Ovary (tissue), 9 donors: Measurements from ENCODE around the gene BHLHE23. TPM values are rescaled to one million over a fixed set of nuclear protein-coding genes. Genes with fewer than 3 reads are reported as not detected.

Source experiments
- DNase-seq, 5 donors: peaks; one replicate each; pipeline ENCODE4 v3.0.0-alpha.2; 2019 to 2020
- H3K27ac ChIP-seq, 2 donors: fragments of 200-600 bp; one replicate each; pipeline versions ENCODE4 v1.5.1 to v1.8.0; 2019 to 2022
- H3K27me3 ChIP-seq: fragments of 200-600 bp; one replicate; pipeline ENCODE4 v1.8.0; 2022
- H3K36me3 ChIP-seq: fragments of 200-600 bp; sonication (generic); one replicate; pipeline ENCODE4 v1.5.1; 2019
- H3K4me1 ChIP-seq: one replicate; pipeline ENCODE4 v1.8.1; 2013; ENCODE audit warnings: mild to moderate bottlenecking, moderate library complexity; ENCODE audit not compliant: insufficient read depth
- H3K4me3 ChIP-seq: fragments of 200-600 bp; sonication (generic); one replicate; pipeline ENCODE4 v1.5.1; 2017
- H3K9me3 ChIP-seq, 2 donors: fragments of 200-600 bp in 1 of 2; sonication (generic) in 1 of 2; one replicate each; pipeline versions ENCODE4 v1.5.1 to v1.8.1; 2013 to 2019; ENCODE audit warnings: mild to moderate bottlenecking in 1 of 2, moderate library complexity in 1 of 2
- CTCF ChIP-seq, 3 donors: fragments of 450-650 bp in 2 of 3; fragments of 200-600 bp in 1 of 3; IDR thresholded peaks; one replicate each; pipeline versions ENCODE4 v1.5.1 to v1.8.0; 2016 to 2022; ENCODE audit warnings: antibody characterized with exemption in 3 of 3, mild to moderate bottlenecking in 1 of 3
- EP300 ChIP-seq: sonication (generic); formaldehyde crosslinking; IDR thresholded peaks from one replicate; pipeline ENCODE4 v1.6.1; 2017; ENCODE audit warnings: antibody characterized with exemption
- POLR2A ChIP-seq: fragments of 450-650 bp; IDR thresholded peaks from one replicate; pipeline ENCODE4 v1.6.1; 2017; ENCODE audit warnings: antibody characterized with exemption, mild to moderate bottlenecking, moderate library complexity
- WGBS, 3 donors: extraction: QIAGEN DNeasy Blood & Tissue Kit in 1 of 3; methylation state at CpG; one replicate each; pipeline versions ENCODE4 v1.1.5 to v1.1.7; 2013 to 2017; 5-methylcytosine and 5-hydroxymethylcytosine counted together
- intact Hi-C, 4 donors: fragments of 100-400 bp; cut with DNase I; formaldehyde crosslinking; loops; one replicate each; pipeline versions ENCODE4 v1.11.0 to v1.15.1; 2022 to 2023
- polyA plus RNA-seq, 2 donors: library from polyadenylated mRNA; stranded (reverse); fragments of 200-250 nt in 1 of 2; fragments of 350-450 nt in 1 of 2; fragmentation: Illumina TruSeq in 1 of 2; extraction: RNeasy Lipid Tissue Mini Kit (QIAGEN cat#74804) in 1 of 2; gene quantifications; one replicate each; pipeline ENCODE4 v1.2.3, GENCODE V29; 2013 to 2014
- total RNA-seq, 7 donors: library from RNA; depleted of rRNA in 2 of 7; stranded (reverse); fragments of >200 nt in 2 of 7; fragmentation: NEBNext Ultra II Directional in 3 of 7; extraction: Animal tissue kit (Norgen Biotek cat#: 25700) in 3 of 7; gene quantifications; one replicate each; pipeline versions ENCODE4 v1.1.0 to v1.2.4, GENCODE V29; 2016 to 2023
- donor health status: DM: no; HTN: no; CAD: no; lungs with moderate emphysema.
- donor health status: DM: no; HTN: no; CAD: no.
- donor health status: Bipolar disorder and iron deficiency.
- donor health status: DM: yes; HTN: yes; CAD: no.
- donor health status: DM: no; HTN: no; CAD: no.
- donor health status: DM: yes; HTN: yes; CAD: no.

Gene BHLHE23
- total and polyA plus RNA-seq, 9 donors, result not detected

GRCh38 chr20:62979310-62979709 lies 27.5 kb downstream of the BHLHE23 start:
- Histone ChIP-seq H3K4me1 (no peaks in the 10 kb centered on the region), H3K36me3 (no peaks in the 10 kb centered on the region), H3K27me3 (no peaks in the 10 kb centered on the region), H3K9me3 (no peaks in the 10 kb centered on the region), H3K4me3 (no peak overlapping the region), H3K27ac (no peak overlapping the region)
- intact Hi-C loops, result no loop called here
- WGBS, 3 donors, result 73 to 85% (median 80%) methylated on average over 14 of the region's 14 CpGs
- TF ChIP-seq POLR2A (no peak), EP300 (no peak), CTCF (IDR thresholded peaks at IDR 0.05) (no peak)
- DNase-seq, result no peak

GRCh38 chr20:62978561-62978943 lies 28.2 kb downstream of the BHLHE23 start:
- no peaks in the 10 kb centered on the region for H3K36me3 ChIP-seq
- H3K27me3 ChIP-seq, result no peaks in the 10 kb centered on the region
- H3K4me1 ChIP-seq, result no peaks in the 10 kb centered on the region
- TF ChIP-seq CTCF (IDR thresholded peaks at IDR 0.05), result no peak
- TF ChIP-seq POLR2A, result no peak
- TF ChIP-seq EP300, result no peak
- DNase-seq, result no peak
- no peaks in the 10 kb centered on the region for H3K9me3 ChIP-seq
- H3K4me3 ChIP-seq, result no peak overlapping the region
- intact Hi-C loops, result no loop called here
- H3K27ac ChIP-seq, result no peak overlapping the region
- WGBS, 3 donors, result 51 to 65% (median 59%) methylated on average over 12 to 13 of the region's 13 CpGs

- H3K4me1 ChIP-seq, result peaks cover under 1% of the 10 kb centered on the region
- no peaks in the 10 kb centered on the region for H3K9me3 ChIP-seq
- DNase-seq, result no peak
- no peaks in the 10 kb centered on the region for H3K36me3 ChIP-seq
- intact Hi-C loops, result no loop called here
- no peak for TF ChIP-seq POLR2A
- no peak for TF ChIP-seq EP300
- no peak for TF ChIP-seq CTCF (IDR thresholded peaks at IDR 0.05)
- H3K4me3 ChIP-seq, result no peak overlapping the region
- WGBS, 3 donors, result 56 to 65% (median 60%) methylated on average over 38 of the region's 38 CpGs
- no peaks in the 10 kb centered on the region for H3K27me3 ChIP-seq
- H3K27ac ChIP-seq, result no peak overlapping the region
Measured at GRCh38 chr20:62977613-62978560, 28.9 kb downstream of the BHLHE23 start.

- WGBS, 3 donors, result 78 to 84% (median 79%) methylated on average over 15 to 16 of the region's 16 CpGs
- no peak for TF ChIP-seq EP300
- TF ChIP-seq CTCF (IDR thresholded peaks at IDR 0.05), result no peak
- TF ChIP-seq POLR2A, result no peak
- H3K27me3 ChIP-seq, result no peaks in the 10 kb centered on the region
Measured at GRCh38 chr20:62976886-62977285, 29.9 kb downstream of the BHLHE23 start.

More at GRCh38 chr20:62976886-62977285, 29.9 kb downstream of the BHLHE23 start:
- Histone ChIP-seq H3K4me3 (no peak overlapping the region), H3K27ac (no peak overlapping the region), H3K36me3 (no peaks in the 10 kb centered on the region), H3K9me3 (no peaks in the 10 kb centered on the region), H3K4me1 (peaks cover 5% of the 10 kb centered on the region)
- DNase-seq, result no peak
- intact Hi-C loops, result no loop called here
